HK-2 (cell line): ENCODE measurements around the gene CARD11.
A peak's percentile ranks its signal among the peaks of the same experiment; 100 is the strongest.

Experiments
- DNase-seq: peaks from one replicate; pipeline ENCODE4 v3.0.0-alpha.2; 2018; ENCODE audit not compliant: unreplicated experiment

The CARD11 gene

DNA sequence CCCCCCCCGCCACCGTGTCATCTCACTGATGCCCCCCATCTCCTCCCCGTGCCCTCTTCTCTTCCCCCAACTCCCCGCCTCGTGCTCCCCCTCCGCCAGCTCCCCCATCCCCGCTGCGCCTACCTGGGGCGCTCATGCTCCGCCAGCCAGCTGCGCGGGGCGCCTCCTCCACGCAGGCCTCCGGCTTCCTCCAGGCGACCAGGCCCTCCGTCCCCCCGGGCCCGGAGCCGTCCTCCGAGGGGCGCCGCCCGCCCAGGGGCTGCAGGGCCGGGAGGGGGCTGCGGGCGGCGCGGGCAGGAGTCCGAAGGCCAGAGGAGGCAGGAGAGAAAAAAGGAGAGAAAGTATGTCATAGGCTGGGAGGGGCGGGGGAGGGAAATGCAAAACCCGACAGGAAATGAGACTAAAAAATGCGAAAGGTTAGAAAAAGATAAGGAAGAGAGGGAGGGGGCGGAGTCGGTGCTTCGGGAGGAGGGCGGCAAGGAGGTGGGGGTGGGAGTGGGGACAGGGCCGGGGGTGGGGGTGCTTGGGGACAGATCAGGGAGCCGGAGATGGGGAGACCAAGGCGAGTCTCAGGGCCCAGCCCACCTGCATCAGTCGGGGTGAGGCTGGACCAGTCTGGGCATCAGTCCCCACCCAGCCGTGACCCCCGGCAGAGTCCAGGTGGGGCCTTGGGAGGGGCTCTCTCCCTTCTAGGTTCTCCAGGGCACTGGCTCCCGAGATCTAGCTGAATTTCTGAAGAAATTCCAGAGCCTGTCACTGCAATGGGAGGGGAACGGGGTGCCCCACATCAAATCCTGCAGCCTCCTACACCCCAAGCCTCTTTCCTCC, at the start of gene CARD11:
CARD11 (minus strand) TSS at position 324 of the 828 bp plus-strand sequence. CDS start 85,361 bp downstream, outside the sequence.
- DNase-seq: no peak

DNA sequence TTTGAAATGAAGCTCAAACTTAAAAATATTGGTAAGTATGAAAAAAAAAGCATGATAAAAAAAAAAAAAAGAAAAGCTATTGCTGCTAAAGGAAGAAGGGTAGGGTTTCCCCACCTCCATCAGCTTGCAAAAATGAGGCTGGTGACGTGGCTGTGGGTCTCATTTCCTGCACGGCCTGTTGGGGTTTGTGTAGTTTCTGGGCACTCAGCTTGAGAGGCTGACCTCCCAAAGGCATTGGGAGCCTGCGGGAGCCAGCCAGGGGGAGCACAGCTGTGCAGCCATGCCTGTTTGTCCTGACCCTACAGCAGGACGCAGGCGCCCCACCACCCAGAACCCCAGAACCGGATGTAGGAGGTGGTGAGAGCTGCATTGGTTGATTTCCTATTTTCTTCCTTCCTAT, 48.8 kb upstream of the CARD11 start:
- DNase-seq: no peak

DNA sequence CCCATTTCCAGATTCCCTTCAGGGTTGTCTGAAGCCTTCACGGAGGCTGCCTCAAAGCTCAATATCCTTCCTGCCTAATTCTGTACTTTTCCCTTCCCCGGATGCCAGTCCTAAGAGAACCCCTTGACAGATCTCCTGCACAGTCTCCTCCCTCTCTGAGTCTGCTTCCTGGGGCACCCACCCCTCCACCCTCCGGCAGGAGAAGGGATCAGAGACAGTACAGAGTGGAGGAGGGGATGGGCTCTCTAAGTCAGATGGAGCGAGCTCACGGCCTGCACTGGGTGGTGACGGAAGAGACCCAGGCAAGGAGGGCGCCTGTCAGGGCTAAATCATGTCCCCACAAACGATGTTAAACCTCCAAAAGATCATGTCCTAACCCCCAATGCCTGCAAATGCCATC, 48.0 kb upstream of the CARD11 start:
- no peak for DNase-seq

DNA sequence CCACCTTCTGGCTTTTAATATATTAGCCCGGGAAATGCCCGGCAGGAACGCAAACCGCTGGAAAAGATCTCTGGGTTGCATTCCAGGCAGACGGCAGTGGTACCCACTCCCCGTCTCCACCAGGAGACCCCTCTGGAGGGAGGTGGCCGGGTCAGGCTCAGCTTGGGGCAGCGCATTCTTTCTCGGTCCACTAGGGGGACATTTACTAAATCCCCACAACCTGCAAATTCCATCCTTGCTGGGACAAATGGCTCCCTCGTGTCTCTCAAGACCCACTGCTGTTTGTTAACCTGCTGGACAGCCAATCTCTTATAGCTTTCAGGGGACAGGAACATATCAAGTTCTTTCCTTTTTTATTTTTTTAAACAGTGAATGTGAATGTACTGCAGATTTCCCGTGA, 45.8 kb upstream of the CARD11 start:
- no peak for DNase-seq

DNA sequence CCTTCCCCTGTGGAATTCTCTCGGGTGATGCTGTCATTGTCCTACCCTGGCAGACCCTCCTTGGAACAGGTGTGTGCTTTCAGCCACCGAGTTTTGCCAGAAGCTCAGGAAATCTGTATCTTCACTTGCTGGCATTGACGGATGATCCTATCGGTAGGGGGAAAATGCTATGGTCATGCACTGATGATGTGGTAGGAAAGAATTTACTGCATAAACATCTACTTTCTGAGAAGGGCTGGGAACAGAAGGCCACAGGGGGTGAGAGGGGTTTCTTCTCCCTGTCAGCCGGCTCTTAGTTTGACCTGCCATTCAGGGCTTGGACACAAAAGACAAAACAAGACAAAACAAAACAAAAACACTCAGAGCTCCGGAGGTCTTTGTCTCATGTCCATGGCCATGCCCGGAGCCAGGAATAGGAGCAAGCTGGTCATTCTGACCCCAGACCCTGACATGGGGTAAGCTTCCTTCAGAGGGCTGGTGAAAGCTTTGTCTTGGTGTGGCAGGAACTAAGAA, 43.6 kb upstream of the CARD11 start:
- DNase-seq: no peak

DNA sequence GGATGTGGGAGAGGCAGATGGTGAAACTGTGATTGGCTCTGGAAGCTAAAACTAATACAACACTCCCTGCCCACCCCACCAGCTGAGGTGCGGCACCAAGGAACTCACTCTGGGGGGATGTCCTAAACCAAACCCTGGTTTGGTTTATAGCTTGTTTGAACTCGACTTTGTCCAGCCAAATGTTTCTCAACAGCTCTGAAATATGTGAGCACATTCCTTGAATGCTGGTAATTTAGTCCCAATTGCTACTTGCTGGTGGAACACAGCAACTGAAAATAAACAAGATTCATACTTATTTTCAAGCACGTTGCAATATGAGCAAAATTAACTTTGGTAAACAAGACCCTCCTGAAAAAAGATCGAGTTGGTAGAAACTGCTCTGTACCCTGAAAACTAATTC, 39.7 kb upstream of the CARD11 start:
- DNase-seq: no peak

DNA sequence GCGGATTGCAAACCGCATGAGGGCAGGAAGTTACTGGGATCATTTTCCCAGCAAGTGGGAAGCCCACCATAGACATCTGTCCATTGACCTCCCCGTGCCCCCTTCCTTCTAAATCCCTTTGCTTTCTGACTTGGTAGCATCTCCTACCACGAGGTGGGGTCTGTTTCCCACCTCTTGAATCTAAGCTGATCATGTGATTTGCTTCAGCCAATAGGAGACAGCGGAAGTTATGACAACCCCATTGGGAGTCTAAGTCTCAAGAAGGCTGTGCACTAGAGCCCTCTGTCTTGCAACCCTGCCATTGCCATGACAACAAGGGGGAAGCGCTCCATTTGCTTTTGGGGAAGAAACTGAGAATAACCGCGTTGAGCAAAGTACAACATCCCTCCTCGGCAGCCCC, 39.2 kb upstream of the CARD11 start:
- DNase-seq: no peak

DNA sequence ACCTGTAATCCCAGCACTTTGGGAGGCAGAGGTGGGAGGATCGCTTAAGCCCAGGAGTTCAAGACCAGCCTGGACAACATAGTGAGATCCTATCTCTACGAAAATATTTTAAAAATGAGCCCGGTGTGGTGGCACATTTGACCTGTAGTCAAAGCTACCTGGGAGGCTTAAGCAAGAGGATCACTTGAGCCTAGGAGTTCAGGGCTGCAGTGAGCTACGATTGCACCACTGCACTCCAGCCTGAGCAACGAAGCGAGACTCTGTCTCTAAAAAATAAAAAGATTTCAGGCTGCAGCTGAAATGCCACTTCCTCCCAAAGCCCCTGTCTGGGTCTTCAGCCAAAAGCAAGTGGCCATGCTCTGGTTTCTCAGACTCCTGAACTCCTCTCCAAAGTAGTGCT, 38.7 kb upstream of the CARD11 start:
- DNase-seq: no peak

DNA sequence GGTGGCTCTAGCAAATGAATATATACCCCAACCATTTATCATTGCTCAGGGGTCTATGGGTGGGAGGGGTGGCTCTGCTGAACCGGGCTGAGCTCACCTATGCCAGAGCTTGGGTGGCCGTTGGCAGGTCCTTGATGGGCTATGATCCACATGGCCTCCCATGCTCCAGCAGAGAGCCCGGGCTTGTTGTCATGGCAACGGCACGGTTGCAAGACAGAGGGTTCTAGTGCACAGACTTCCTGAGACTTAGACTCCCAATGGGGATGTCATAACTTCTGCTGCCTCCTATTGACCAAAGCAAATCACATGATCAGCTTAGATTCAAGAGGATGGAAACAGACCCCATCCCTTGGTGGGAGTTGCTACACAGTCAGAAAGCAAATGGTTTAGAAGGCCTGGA, 36.4 kb upstream of the CARD11 start:
- DNase-seq: no peak

DNA sequence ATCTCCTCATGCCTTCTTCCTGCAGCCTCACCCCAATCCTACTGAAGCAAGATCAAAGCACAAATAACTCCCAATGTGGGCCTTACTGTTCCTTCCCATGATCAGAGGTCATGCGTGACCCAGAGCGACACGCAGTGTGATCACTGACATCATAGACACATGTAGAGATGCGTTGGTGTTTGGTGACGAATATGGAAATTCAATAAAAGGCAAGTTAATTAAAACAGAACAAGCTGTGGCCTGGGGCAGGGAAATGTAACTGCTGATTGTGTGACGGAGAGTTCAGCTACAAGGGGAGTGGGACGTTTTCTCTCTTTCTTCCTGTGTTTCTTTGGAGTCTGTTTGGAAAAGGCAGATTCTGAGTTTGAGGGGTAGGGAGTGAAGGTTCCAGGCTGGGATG, 34.8 kb upstream of the CARD11 start:
- no peak for DNase-seq

DNA sequence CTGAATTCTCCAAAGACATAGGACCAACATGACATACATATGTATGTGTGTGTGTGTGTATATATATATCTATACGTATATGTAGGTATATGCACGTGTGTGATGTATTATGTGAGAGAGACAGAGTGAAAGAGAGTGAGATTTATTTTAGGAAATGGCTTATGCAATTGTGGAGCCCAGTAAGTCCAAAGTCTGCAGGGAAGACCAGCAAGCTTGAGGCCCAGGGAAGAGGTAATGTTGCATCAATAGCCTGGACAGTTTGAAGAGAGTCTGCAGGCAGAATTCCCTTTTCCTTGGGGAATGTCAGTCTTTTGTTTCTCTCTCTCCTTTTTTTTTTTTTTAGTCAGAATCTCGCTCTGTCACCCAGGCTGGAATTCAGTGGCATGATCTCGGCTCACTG, 33.0 kb upstream of the CARD11 start:
- DNase-seq: no peak

DNA sequence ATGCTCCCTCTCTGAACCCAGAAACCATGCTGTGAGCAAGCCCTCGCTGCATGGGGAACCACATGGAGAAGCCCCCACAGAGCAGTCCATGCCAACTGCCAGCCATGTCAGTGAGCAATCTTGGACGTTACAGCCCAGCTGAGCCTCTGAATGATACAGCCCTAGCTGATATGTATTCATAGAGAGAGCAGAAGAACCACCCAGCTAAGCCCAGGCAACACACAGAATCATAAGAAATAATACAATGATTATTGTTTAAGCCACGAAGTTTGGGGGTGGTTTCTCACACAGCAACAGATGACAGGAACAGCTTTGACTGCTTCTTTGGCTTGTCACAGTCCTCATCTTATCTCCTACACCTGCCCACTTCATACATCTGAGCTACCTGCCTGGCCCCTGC, 32.5 kb upstream of the CARD11 start:
- no peak for DNase-seq

DNA sequence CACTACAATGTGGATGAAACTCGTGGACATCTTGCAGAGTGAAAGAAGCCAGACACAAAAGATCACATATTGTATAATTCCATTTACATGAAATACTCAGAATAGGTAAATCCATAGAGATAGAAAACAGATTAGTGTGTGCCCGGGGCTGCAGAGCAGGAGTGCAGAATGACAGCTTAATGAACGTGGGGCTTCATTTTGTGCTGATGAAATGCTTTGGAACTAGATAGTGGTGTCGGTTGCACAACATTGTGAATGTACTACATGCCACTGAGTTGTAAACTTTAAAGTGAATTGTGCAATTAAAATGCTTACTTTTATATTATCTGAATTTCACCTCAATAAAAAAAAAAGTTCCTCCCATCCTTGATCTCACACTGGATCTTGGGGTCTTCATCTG, 31.8 kb upstream of the CARD11 start:
- no peak for DNase-seq

GRCh38 chr7:3074459-3074821, 30.8 kb upstream of the CARD11 start:
- no peak for DNase-seq

DNA sequence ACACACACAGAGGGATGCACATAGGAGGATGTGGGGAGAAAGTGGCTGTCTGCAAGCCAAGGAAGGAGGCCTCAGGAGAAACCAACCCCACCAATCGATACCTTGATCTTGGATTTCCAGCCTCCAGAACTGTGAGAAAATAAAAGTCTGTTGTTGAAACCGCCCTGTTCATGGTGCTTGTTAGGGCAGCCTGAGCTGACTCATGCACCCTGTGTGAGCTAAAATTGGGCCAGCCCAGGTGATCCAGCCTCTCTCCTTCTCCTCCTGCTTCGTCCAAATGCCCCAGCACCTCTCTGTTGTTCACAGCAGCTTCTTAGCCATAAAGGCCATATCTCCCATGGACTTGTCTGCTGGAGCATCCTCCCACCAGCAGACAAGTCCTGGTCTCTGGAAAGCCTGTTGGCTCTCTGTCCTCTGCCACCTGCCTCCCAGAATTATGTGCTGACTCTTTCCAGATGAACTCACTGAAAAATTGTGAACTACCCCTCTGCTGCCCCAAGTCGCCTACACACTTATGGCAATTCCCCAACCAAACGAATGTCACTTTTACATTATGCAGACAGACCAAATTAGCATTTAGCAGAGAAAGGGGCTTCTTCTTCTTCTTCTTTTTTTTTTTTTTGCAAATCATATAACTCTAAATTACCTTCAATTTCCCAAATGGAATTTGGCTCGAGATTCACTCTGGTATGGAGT, 30.2 kb upstream of the CARD11 start:
- DNase-seq: no peak

DNA sequence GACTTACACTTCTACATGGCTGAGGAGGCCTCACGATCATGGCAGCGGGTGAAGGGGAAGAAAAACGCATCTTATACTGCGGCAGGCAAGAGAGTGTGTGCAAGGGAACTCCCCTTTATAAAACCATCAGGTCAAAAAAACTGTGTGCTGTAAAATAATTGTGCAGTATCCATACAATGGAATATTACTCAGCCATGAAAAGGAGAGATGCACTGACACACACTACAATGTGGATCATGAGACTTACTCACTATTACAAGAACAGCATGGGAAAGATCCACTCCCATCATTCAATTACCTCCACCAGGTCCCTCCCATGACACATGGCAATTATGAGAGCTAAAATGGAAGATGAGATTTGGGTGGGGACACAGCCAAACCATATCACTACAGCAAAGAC, 27.2 kb upstream of the CARD11 start:
- DNase-seq: no peak

DNA sequence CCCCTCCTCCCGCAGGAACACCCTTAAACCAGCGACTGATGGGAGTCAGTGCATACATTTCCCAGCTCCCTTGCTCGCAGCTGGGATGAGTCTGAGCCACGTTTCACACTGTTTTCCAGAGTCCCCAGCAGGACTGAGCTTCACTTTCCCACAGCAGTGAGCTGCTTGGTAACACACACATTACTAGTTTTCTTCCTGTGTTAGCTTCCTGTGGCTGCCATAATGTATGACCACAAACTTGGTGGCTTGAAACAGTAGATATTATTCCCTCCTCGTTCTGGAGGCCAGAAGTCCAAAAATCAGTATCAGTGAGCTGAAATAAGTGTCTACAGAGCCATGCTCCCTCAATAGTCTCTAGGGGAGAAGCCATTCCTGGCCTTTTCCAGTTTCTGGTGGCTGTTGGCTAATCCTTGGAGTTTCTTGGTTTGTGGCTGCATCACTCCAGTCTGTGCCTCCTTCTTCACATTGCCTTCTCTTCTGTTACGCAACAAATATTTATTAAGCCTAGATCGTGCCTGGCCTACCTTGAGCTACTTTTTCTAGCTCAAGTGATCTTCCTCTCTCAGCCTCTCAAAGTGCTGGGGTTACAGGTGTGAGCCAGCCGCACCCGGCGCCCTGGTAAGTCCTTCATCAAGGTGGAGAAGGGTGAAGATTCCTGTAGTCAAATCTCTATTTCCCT, 26.2 kb upstream of the CARD11 start:
- no peak for DNase-seq

DNA sequence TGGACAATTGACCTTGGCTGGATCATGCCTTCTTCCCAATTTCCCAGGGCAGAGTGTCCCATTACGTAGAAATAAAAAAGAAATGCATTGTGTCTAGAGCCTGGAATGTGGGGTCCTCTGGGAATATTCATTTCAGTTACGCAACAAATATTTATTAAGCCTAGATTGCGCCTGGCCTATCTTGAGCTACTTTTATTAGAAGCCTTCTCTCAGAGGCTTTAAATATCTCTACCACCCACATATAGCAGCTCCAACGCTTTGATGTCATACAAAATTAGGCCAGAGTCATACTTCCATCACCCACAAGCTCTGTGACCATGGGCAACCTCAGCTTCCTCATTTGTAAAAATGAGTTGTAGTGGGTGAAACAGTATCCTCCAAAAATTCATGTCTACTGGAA, 24.9 kb upstream of the CARD11 start:
- DNase-seq: no peak

GRCh38 chr7:3067606-3068380, 24.1 kb upstream of the CARD11 start:
- DNase-seq: no peak

GRCh38 chr7:3067193-3067592, 23.5 kb upstream of the CARD11 start:
- DNase-seq: no peak

DNA sequence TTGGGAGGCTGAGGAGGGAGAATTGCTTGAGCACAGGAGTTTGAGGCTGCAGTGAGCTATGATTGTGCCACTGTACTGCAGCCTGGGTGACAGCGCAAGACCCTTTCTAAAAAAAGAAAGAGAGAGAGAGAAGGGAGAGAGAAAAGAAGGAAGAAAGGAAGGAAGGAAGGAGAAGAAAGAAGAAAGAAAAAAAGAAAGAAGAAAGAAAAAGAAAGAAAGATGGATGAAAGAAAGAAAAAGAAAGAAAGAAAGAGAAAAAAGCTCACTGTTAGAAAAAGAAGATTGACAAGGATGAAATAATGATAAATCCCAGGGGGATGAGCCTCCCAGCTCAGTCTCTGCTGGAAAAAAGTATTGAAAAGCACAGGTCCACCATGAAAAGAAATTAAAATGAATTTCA, 22.8 kb upstream of the CARD11 start:
- DNase-seq: no peak

DNA sequence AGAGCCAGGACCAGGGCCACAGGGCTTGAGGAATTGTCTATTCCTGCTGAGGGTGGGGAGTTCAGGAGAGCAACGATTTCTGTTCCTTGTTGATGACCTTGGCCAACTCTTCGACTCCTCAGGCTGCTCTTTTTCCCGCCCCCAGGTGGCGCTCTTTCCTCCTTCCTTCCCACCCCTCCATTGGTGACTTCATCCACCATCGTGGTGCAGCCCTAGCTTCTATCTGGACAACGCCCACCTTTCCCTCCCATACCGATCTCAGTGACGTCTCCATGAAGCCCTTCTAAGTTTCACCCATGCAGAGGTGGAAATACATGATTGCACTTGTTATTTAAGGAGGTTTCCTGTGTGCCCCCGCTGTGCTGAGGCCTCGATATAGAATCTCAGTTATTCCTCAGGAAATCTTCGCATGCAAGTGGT, 22.1 kb upstream of the CARD11 start:
- DNase-seq: peak; percentile 32
